Limb (tissue), 2 donors: Measurements from ENCODE around the gene KCNH6.

Source experiments
- DNase-seq, 2 donors: peaks; one replicate each; pipeline ENCODE4 v3.0.0-alpha.2; 2016; ENCODE audit errors: extremely low spot score in 2 of 2

The KCNH6 gene

DNA sequence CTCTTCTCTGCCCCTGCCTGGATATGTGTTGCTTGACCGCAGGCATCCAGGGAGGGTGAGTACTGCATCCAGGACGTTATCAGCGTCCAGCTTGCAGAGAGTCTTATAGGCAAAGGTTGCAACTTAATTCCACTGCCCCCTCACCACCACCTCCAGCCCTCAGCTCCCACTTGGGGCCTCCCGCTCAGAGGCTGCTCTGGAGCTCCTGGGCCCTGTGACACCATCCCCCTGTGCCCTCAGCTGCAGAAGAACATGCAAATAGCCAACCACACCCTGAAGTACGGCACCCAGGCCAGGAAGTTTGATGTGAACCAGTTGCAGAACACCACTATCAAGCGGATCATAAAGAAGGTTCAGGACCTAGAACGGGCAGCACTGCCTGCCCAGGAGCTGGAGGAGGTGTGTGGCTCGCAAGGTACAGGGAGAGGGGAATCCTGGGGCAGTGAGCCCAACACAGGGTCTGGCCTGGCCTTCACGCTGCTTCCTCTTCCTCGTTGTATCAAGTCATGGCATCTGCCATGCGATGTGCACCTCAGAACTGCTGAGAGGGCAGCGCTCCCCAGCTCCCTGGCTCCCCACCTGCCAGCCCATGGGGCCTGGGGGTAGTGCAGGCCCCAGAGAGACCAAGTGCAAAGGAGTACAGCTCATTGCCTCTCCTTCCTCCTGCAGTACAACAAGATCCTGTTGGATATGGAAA lies 36.7 kb upstream of the KCNH6 start:
- DNase-seq: no peak

- DNase-seq: no peak
Measured at GRCh38 chr17:63487014-63487339, 36.2 kb upstream of the KCNH6 start.

DNA sequence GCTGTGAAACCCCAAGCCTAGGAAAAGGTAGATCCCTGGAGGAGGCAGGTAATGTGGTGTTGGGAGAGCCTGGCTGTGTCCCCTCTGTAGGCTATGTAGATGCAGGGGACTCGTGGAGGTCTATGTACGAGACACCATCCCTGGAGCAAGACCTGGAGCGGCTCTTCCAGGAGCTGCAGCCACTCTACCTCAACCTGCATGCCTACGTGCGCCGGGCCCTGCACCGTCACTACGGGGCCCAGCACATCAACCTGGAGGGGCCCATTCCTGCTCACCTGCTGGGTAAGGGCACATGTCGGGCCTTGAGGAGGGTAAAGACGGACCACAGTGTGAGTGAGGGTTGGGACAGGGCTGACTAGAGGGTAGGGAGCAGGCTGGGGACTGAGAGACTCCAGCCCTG lies 34.3 kb upstream of the KCNH6 start:
- DNase-seq: no peak

DNA sequence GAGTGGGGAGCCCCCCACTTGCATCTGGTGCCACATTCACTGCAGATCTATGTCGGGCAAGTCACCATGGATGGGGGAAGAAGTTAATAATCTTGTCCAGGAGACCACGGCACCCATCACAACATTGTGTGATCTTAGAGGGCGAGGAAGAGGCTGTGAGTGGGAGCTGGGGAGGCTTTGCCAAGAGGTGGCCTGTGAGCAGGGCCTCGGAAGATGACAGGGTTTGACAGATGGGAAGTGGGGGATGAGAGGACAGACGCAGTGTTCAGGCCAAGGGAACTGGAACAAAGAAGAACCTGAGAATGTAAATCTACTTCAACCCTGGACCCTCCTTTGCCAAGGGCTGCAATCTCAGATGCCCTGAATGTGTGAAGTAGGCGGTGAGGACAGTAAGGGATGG lies 33.9 kb upstream of the KCNH6 start:
- no peak for DNase-seq

DNA sequence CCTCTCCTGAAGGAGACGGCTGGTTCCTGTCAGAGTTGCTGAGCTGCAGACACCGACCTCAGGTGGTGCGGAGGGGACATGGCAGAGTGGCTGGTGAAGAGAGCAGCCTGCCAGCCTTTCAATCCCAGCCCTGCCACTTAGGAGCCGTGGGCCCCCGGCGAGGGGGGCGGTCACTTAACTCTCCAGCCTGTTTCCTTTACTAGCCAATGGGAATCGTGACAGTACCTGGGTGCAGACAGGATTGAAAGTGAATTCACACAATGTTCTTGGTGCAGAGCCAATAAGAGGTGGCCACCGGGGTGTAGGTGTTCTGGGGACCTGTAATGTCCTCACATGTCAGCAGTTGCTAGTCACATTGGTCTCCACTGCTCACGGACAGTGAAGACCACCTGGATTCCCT lies 32.8 kb upstream of the KCNH6 start:
- DNase-seq: no peak

GRCh38 chr17:63490858-63491400 lies 32.2 kb upstream of the KCNH6 start:
- no peak for DNase-seq

GRCh38 chr17:63491413-63491812 lies 31.7 kb upstream of the KCNH6 start:
- no peak for DNase-seq

- DNase-seq: no peak
Measured at GRCh38 chr17:63491977-63492618, 31.1 kb upstream of the KCNH6 start.

DNA sequence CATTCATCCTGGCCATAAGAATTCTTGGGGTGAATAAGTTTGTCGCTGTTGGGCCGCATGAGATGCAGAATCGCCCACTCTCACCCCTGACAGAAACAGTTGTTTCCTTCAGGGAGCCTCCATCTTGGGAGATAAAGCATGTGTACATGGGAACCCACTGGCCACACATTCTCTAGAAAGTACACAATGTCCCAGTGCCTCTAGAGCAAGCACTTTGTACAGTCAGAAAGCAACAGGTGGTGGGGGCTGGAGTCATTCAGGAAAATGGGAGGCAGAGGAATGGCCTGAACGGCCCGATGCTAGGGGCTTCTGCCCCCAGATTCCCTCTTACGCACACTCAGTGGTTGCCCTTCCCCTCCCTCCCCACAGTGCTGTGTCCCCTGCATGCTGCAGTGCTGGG lies 30.2 kb upstream of the KCNH6 start:
- DNase-seq: no peak

GRCh38 chr17:63493411-63493810 lies 29.7 kb upstream of the KCNH6 start:
- DNase-seq: no peak

- no peak for DNase-seq
Measured at GRCh38 chr17:63494300-63494928, 28.7 kb upstream of the KCNH6 start.

DNA sequence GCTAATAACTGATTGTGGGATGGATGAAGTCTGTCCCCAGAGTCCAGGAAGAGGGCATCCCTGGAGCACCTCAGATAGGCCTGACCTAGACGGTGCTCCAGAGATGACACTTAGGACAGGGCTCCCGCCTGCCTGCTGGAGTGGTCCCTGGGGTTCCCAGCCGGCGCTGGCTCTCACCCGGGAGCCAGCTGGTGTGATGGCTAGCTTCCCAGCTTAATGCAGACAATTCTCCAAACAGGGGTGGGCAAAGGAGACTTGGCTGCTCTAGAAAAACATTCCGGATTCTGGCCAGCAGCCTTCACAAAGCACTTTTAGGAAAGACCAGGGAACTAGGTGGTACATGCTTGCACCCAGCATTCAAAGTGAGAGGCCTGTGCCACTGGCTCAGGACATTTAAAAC lies 27.7 kb upstream of the KCNH6 start:
- DNase-seq: no peak

- DNase-seq: no peak
Measured at GRCh38 chr17:63496177-63496576, 27.0 kb upstream of the KCNH6 start.

- no peak for DNase-seq
Measured at GRCh38 chr17:63496663-63497400, 26.3 kb upstream of the KCNH6 start.

DNA sequence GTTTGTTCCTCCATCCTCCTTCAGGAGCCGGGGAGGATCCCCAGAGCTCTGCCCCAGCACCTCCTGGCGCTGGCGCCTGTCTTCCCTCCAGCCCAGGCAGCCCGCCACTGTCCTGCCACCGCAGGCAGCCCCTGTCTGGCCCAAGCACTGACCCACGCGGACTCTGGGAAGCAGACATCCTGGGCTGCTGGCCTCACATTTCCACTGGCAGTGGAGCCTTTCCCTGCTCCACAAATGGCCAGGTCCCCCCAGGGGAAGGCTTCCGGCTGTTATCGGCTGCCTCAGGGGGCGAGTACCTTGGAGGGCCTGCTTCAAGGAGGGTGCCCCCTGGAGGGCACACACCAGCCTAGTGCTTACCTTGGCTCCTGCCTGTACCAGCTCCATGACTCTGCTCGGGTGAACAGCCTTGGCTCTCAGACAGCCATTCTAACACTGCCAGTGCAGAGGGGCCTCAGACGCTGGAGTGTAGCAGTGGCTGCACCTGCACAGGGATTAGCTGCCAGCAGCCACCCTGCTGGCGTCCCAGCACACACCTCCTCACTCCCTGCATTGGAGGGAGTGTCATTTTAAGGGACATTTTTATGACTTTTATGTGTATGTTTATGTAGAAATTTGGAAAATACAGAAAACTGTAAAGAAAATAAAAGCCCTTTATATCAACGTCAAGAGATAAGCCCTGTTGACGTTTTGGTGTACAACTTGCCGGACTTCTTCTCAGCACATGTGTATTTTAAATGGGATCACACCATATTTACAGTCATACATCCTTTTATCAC lies 25.3 kb upstream of the KCNH6 start:
- DNase-seq: no peak

- DNase-seq: no peak
Measured at GRCh38 chr17:63498626-63499195, 24.4 kb upstream of the KCNH6 start.

DNA sequence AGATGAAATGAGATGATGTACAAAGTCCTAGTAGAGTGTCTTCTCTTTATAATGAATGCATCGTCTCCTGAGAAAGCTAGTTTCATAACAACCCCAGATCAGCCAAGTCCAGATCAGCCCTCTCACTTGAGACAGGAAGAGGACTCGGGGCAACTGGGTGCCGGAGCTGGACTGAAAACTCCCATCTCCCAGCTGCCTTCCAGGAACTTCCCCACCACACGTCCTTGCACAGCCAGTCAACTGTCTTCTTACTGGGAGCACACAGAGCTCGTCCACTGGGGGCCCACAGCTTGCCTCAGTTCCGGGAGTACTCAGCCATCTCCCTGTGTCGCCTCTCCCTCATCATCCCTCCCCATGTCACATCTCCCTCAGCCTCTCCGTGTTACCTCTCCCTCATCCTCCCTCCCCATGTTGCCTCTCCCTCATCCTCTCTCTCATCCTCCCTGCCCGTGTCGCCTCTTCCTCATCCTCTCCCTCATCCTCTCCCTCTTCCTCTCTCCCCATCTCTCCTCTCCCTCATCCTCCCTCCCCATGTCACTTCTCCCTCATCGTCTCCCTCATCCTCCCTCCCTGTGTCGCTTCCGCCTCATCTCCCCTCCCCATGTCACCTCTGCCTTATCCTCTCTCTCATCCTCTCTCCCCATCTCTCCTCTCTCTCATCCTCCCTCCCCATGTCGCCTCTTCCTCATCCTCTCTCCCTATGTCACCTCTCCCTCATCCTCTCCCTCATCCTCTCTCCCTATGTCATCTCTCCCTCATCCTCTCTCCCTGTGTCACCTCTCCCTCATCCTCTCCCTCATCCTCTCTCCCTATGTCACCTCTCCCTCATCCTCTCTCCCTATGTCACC lies 22.4 kb upstream of the KCNH6 start:
- DNase-seq: no peak

DNA sequence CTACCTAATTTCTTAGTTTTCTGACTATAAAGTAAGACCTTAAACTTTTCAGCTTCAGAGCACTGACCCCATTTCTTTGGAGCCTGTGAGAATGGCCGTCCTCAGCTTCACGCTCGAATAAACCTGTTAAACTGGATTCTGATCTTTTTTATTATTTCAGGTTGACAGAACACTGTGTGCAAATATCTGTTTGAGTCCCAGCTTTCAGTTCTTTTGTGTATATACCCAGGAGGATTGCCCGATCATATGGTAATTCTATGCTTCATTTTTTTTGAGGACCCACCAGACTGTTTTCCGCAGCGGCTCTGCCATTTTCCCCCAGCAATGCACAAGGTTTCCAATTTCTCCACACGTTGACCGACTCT lies 19.8 kb upstream of the KCNH6 start:
- no peak for DNase-seq

DNA sequence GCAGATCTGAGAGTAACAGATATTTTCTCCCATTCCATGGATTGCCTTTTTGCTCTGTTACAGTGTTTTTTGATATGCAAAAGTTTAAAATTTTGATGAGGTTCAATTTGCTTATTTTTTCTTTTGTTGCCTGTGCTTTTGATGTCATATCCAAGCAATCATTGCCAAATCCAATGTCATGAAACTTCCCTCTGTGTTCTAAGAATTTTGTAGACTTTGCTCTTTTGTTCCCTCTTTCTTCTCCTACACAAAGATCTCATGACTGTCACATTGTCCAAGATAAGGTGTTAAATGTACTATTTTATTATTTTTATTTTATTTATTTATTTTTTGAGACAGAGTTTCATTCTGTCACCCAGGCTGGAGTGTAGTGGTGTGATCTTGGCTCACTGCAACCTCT lies 18.9 kb upstream of the KCNH6 start:
- no peak for DNase-seq

- DNase-seq: no peak
Measured at GRCh38 chr17:63505341-63505740, 17.8 kb upstream of the KCNH6 start.
